IPS DF 6.9 (cell line): ENCODE measurements around the gene RAB35.

Source experiments
- DNase-seq: peaks from one replicate; pipeline ENCODE4 v3.0.0-alpha.2; 2013; ENCODE audit warnings: low read depth, low spot score
- H3K27ac ChIP-seq: one replicate; pipeline ENCODE4 v1.5.1; 2013; ENCODE audit warnings: low read length, control low read depth
- H3K27me3 ChIP-seq: 2 replicates; pipeline ENCODE4 v1.6.1; 2013; ENCODE audit warnings: mild to moderate bottlenecking, low read length; ENCODE audit not compliant: control insufficient read depth, insufficient read depth
- H3K36me3 ChIP-seq: 2 replicates; pipeline ENCODE4 v1.6.1; 2013; ENCODE audit warnings: low read length; ENCODE audit not compliant: control insufficient read depth, insufficient read depth
- H3K4me1 ChIP-seq: 2 replicates; pipeline ENCODE4 v1.6.1; 2013; ENCODE audit warnings: low read length; ENCODE audit not compliant: control insufficient read depth, insufficient read depth
- H3K4me3 ChIP-seq: 2 replicates; pipeline ENCODE4 v1.5.1; 2013; ENCODE audit warnings: mild to moderate bottlenecking, low read length
- H3K9me3 ChIP-seq: 2 replicates; pipeline ENCODE4 v1.6.1; 2013; ENCODE audit warnings: low read length, inconsistent platforms; ENCODE audit not compliant: control insufficient read depth, insufficient read depth
- WGBS: extraction: QIAGEN DNeasy Blood & Tissue Kit; methylation state at CpG from one replicate; pipeline ENCODE4 v1.1.7; 2013; ENCODE audit warnings: mixed read lengths, missing lambda C conversion rate; ENCODE audit not compliant: insufficient read length, insufficient coverage; 5-methylcytosine and 5-hydroxymethylcytosine counted together

Gene RAB35

GRCh38 chr12:120116441-120116791 is at the start of gene RAB35:
Gene RAB35, minus strand, starts transcription at chr12:120116753. Its CDS starts 103 bp downstream, at chr12:120116650.
- peak within 1 kb of the TSS; percentile 60 for H3K4me3 ChIP-seq
- H3K27me3 ChIP-seq, result no peaks in the 10 kb centered on the region
- peaks cover 3% of the 10 kb centered on the region; the same call in 1 of the 2 replicates for H3K4me1 ChIP-seq
- no peaks in the 10 kb centered on the region; the same call in 1 of the 2 replicates for H3K36me3 ChIP-seq
- no peaks in the 10 kb centered on the region for H3K9me3 ChIP-seq
- DNase-seq, result no peak
- no CpG with 5 or more reads among the region's 50 CpGs for WGBS
- H3K27ac ChIP-seq, result no peak within 1 kb of the TSS

- no CpG with 5 or more reads among the region's 11 CpGs for WGBS
- Histone ChIP-seq H3K4me3 (no peak overlapping the region), H3K4me1 (no peaks in the 10 kb centered on the region), H3K27me3 (no peaks in the 10 kb centered on the region), H3K9me3 (no peaks in the 10 kb centered on the region), H3K27ac (no peak overlapping the region), H3K36me3 (peaks cover 54% of the 10 kb centered on the region)
- DNase-seq, result no peak
Measured at GRCh38 chr12:120164293-120164692, 47.7 kb upstream of the RAB35 start.

GRCh38 chr12:120162763-120163162 is 46.2 kb upstream of the RAB35 start:
- H3K9me3 ChIP-seq, result no peaks in the 10 kb centered on the region
- no peaks in the 10 kb centered on the region for H3K27me3 ChIP-seq
- no peaks in the 10 kb centered on the region for H3K4me1 ChIP-seq
- WGBS, result no CpG with 5 or more reads among the region's 8 CpGs
- no peak overlapping the region for H3K4me3 ChIP-seq
- H3K27ac ChIP-seq, result no peak overlapping the region
- DNase-seq, result no peak
- H3K36me3 ChIP-seq, result peaks cover 53% of the 10 kb centered on the region

- Histone ChIP-seq H3K27me3 (no peaks in the 10 kb centered on the region), H3K9me3 (no peaks in the 10 kb centered on the region), H3K36me3 (peaks cover 58% of the 10 kb centered on the region), H3K4me1 (no peaks in the 10 kb centered on the region), H3K4me3 (no peak overlapping the region), H3K27ac (no peak overlapping the region)
- DNase-seq, result no peak
- no CpG with 5 or more reads among the region's 11 CpGs for WGBS
Measured at GRCh38 chr12:120161852-120162251, 45.3 kb upstream of the RAB35 start.

- no peak overlapping the region for H3K27ac ChIP-seq
- H3K27me3 ChIP-seq, result no peaks in the 10 kb centered on the region
- no peak for DNase-seq
- H3K36me3 ChIP-seq, result peaks cover 77% of the 10 kb centered on the region
- no peak overlapping the region for H3K4me3 ChIP-seq
- H3K9me3 ChIP-seq, result no peaks in the 10 kb centered on the region
- WGBS, result no CpG with 5 or more reads among the region's 12 CpGs
- no peaks in the 10 kb centered on the region for H3K4me1 ChIP-seq
Measured at GRCh38 chr12:120159509-120160237, 43.1 kb upstream of the RAB35 start.

- H3K36me3 ChIP-seq, result peaks cover 83% of the 10 kb centered on the region
- H3K27me3 ChIP-seq, result no peaks in the 10 kb centered on the region
- no peaks in the 10 kb centered on the region for H3K9me3 ChIP-seq
- no peaks in the 10 kb centered on the region for H3K4me1 ChIP-seq
- no peak overlapping the region; the same call in 1 of the 2 replicates for H3K4me3 ChIP-seq
- no peak for DNase-seq
- WGBS, result no CpG with 5 or more reads among the region's 10 CpGs
- no peak overlapping the region for H3K27ac ChIP-seq
Measured at GRCh38 chr12:120158351-120158750, 41.8 kb upstream of the RAB35 start.

- Histone ChIP-seq H3K36me3 (peaks cover 81% of the 10 kb centered on the region), H3K27me3 (no peaks in the 10 kb centered on the region), H3K4me3 (no peak overlapping the region), H3K9me3 (no peaks in the 10 kb centered on the region), H3K4me1 (no peaks in the 10 kb centered on the region), H3K27ac (no peak overlapping the region)
- DNase-seq, result no peak
- no CpG with 5 or more reads among the region's 11 CpGs for WGBS
Measured at GRCh38 chr12:120157678-120158077, 41.1 kb upstream of the RAB35 start.

GRCh38 chr12:120156315-120157259 is 40.0 kb upstream of the RAB35 start:
- H3K4me3 ChIP-seq, result no peak overlapping the region
- H3K27ac ChIP-seq, result no peak overlapping the region
- DNase-seq, result no peak
- no peaks in the 10 kb centered on the region for H3K4me1 ChIP-seq
- no peaks in the 10 kb centered on the region for H3K27me3 ChIP-seq
- WGBS, result no CpG with 5 or more reads among the region's 22 CpGs
- H3K36me3 ChIP-seq, result peaks cover 73% of the 10 kb centered on the region
- no peaks in the 10 kb centered on the region for H3K9me3 ChIP-seq

GRCh38 chr12:120155072-120155471 is 38.5 kb upstream of the RAB35 start:
- peaks cover 70% of the 10 kb centered on the region for H3K36me3 ChIP-seq
- no peak overlapping the region for H3K4me3 ChIP-seq
- H3K9me3 ChIP-seq, result no peaks in the 10 kb centered on the region
- WGBS, result no CpG with 5 or more reads among the region's 15 CpGs
- no peaks in the 10 kb centered on the region for H3K4me1 ChIP-seq
- no peak for DNase-seq
- H3K27me3 ChIP-seq, result no peaks in the 10 kb centered on the region
- no peak overlapping the region for H3K27ac ChIP-seq

- H3K4me1 ChIP-seq, result no peaks in the 10 kb centered on the region
- DNase-seq, result no peak
- no peaks in the 10 kb centered on the region for H3K27me3 ChIP-seq
- H3K27ac ChIP-seq, result no peak overlapping the region
- H3K4me3 ChIP-seq, result no peak overlapping the region
- H3K9me3 ChIP-seq, result no peaks in the 10 kb centered on the region
- peaks cover 68% of the 10 kb centered on the region for H3K36me3 ChIP-seq
- no CpG with 5 or more reads among the region's 22 CpGs for WGBS
Measured at GRCh38 chr12:120150919-120151525, 34.5 kb upstream of the RAB35 start.
